ENCODE results near the gene KCNIP4. TPM values are rescaled to one million over a fixed set of nuclear protein-coding genes. Genes with fewer than 3 reads are reported as not detected.

Gene KCNIP4
- total RNA-seq, 1 donor: not detected

GRCh38 chr4:20764366-20764992 lies 1184.1 kb downstream of the KCNIP4 start:
- DNase-seq (ENCODE audit: insufficient read length, low spot score, missing footprints): no peak
- Histone ChIP-seq H3K4me2 (ENCODE audit: insufficient read depth, low read length) (no peak overlapping the region), H3K79me2 (ENCODE audit: insufficient read depth, low read length) (no peaks in the 10 kb centered on the region), H4K20me1 (ENCODE audit: insufficient read depth, low read length) (no peaks in the 10 kb centered on the region), H3K27ac (ENCODE audit: low read depth, low read length) (no peak overlapping the region), H2AFZ (ENCODE audit: low read length) (no peak overlapping the region), H3K36me3 (ENCODE audit: insufficient read depth, low read length) (no peaks in the 10 kb centered on the region), H3K4me1 (ENCODE audit: insufficient read depth, low read length) (no peaks in the 10 kb centered on the region), H3K9me3 (ENCODE audit: low read depth, low read length) (no peaks in the 10 kb centered on the region), H3K4me3 (ENCODE audit: insufficient read depth, low read length) (no peak overlapping the region), H3K27me3 (ENCODE audit: insufficient read depth, low read length) (no peaks in the 10 kb centered on the region)
- TF ChIP-seq CTCF (IDR thresholded peaks at IDR 0.05; ENCODE audit: extremely low read depth, low read depth, low read length): no peak

GRCh38 chr4:20761826-20762225 lies 1186.7 kb downstream of the KCNIP4 start:
- Histone ChIP-seq H3K27ac (ENCODE audit: low read depth, low read length) (no peak overlapping the region), H2AFZ (ENCODE audit: low read length) (no peak overlapping the region), H3K9me3 (ENCODE audit: low read depth, low read length) (no peaks in the 10 kb centered on the region), H3K79me2 (ENCODE audit: insufficient read depth, low read length) (no peaks in the 10 kb centered on the region), H3K4me3 (ENCODE audit: insufficient read depth, low read length) (no peak overlapping the region), H3K4me2 (ENCODE audit: insufficient read depth, low read length) (no peak overlapping the region), H4K20me1 (ENCODE audit: insufficient read depth, low read length) (no peaks in the 10 kb centered on the region), H3K36me3 (ENCODE audit: insufficient read depth, low read length) (no peaks in the 10 kb centered on the region), H3K27me3 (ENCODE audit: insufficient read depth, low read length) (no peaks in the 10 kb centered on the region), H3K4me1 (ENCODE audit: insufficient read depth, low read length) (no peaks in the 10 kb centered on the region)
- DNase-seq (ENCODE audit: insufficient read length, low spot score, missing footprints): no peak
- TF ChIP-seq CTCF (IDR thresholded peaks at IDR 0.05; ENCODE audit: extremely low read depth, low read depth, low read length): no peak

- H3K27me3 ChIP-seq (ENCODE audit: insufficient read depth, low read length): no peaks in the 10 kb centered on the region
- TF ChIP-seq CTCF (IDR thresholded peaks at IDR 0.05; ENCODE audit: extremely low read depth, low read depth, low read length): no peak
- no peak overlapping the region for H3K4me2 ChIP-seq (ENCODE audit: insufficient read depth, low read length)
- no peak overlapping the region for H2AFZ ChIP-seq (ENCODE audit: low read length)
- no peak overlapping the region for H3K4me3 ChIP-seq (ENCODE audit: insufficient read depth, low read length)
- no peaks in the 10 kb centered on the region for H3K79me2 ChIP-seq (ENCODE audit: insufficient read depth, low read length)
- H3K9me3 ChIP-seq (ENCODE audit: low read depth, low read length): no peaks in the 10 kb centered on the region
- no peak overlapping the region for H3K27ac ChIP-seq (ENCODE audit: low read depth, low read length)
- no peak for DNase-seq (ENCODE audit: insufficient read length, low spot score, missing footprints)
- no peaks in the 10 kb centered on the region for H4K20me1 ChIP-seq (ENCODE audit: insufficient read depth, low read length)
- H3K4me1 ChIP-seq (ENCODE audit: insufficient read depth, low read length): no peaks in the 10 kb centered on the region
- no peaks in the 10 kb centered on the region for H3K36me3 ChIP-seq (ENCODE audit: insufficient read depth, low read length)
Measured at GRCh38 chr4:20761382-20761781, 1187.2 kb downstream of the KCNIP4 start.

- Histone ChIP-seq H3K27me3 (ENCODE audit: insufficient read depth, low read length) (no peaks in the 10 kb centered on the region), H3K27ac (ENCODE audit: low read depth, low read length) (no peak overlapping the region), H4K20me1 (ENCODE audit: insufficient read depth, low read length) (no peaks in the 10 kb centered on the region), H3K4me1 (ENCODE audit: insufficient read depth, low read length) (no peaks in the 10 kb centered on the region), H2AFZ (ENCODE audit: low read length) (no peak overlapping the region), H3K4me2 (ENCODE audit: insufficient read depth, low read length) (no peak overlapping the region), H3K36me3 (ENCODE audit: insufficient read depth, low read length) (no peaks in the 10 kb centered on the region), H3K79me2 (ENCODE audit: insufficient read depth, low read length) (no peaks in the 10 kb centered on the region), H3K4me3 (ENCODE audit: insufficient read depth, low read length) (no peak overlapping the region), H3K9me3 (ENCODE audit: low read depth, low read length) (no peaks in the 10 kb centered on the region)
- no peak for DNase-seq (ENCODE audit: insufficient read length, low spot score, missing footprints)
- TF ChIP-seq CTCF (IDR thresholded peaks at IDR 0.05; ENCODE audit: extremely low read depth, low read depth, low read length): peak; percentile 22
Measured at GRCh38 chr4:20760053-20760452, 1188.5 kb downstream of the KCNIP4 start.
